Trophoblast cell (in vitro differentiated cells and primary cell): Measurements from ENCODE around the gene SP7.
A peak's percentile ranks its signal among the peaks of the same experiment; 100 is the strongest.

ENCODE experiments used
- DNase-seq, 2 donors: peaks; one replicate each; pipeline ENCODE4 v3.0.0-alpha.2; 2016
- H2AFZ ChIP-seq: 2 replicates; pipeline ENCODE4 v1.6.1; 2013; ENCODE audit warnings: low read length, moderate library complexity, mild to moderate bottlenecking; ENCODE audit not compliant: insufficient read depth, poor library complexity
- H2AK5ac ChIP-seq: 2 replicates; pipeline ENCODE4 v1.6.1; 2013; ENCODE audit warnings: mild to moderate bottlenecking, low read length
- H2BK120ac ChIP-seq: 2 replicates; pipeline ENCODE4 v1.6.1; 2013; ENCODE audit warnings: low read length, mild to moderate bottlenecking, moderate library complexity; ENCODE audit not compliant: insufficient read depth, poor library complexity
- H2BK12ac ChIP-seq: 2 replicates; pipeline ENCODE4 v1.6.1; 2013; ENCODE audit warnings: mild to moderate bottlenecking, low read length, moderate library complexity
- H2BK5ac ChIP-seq: 2 replicates; pipeline ENCODE4 v1.6.1; 2013; ENCODE audit warnings: low read length, low read depth, moderate library complexity, mild to moderate bottlenecking; ENCODE audit not compliant: poor library complexity
- H3K14ac ChIP-seq: 2 replicates; pipeline ENCODE4 v1.6.1; 2013; ENCODE audit warnings: mild to moderate bottlenecking, low read length
- H3K18ac ChIP-seq: 2 replicates; pipeline ENCODE4 v1.6.1; 2013; ENCODE audit warnings: mild to moderate bottlenecking, low read length
- H3K23ac ChIP-seq: 2 replicates; pipeline ENCODE4 v1.6.1; 2013; ENCODE audit warnings: low read length
- H3K27ac ChIP-seq: 2 replicates; pipeline ENCODE4 v1.5.1; 2013; ENCODE audit warnings: low read depth, mild to moderate bottlenecking, inconsistent platforms, low read length, moderate library complexity
- H3K27me3 ChIP-seq: 2 replicates; pipeline ENCODE4 v1.6.1; 2013; ENCODE audit warnings: inconsistent platforms, mild to moderate bottlenecking, low read length, moderate library complexity; ENCODE audit not compliant: insufficient read depth
- H3K36me3 ChIP-seq, 2 experiments: 1 replicate in 1 of 2; 2 replicates in 1 of 2; pipeline ENCODE4 v1.6.1; 2013; ENCODE audit warnings: low read length in 2 of 2, mild to moderate bottlenecking in 2 of 2, moderate library complexity in 1 of 2; ENCODE audit not compliant: insufficient read depth in 2 of 2, control insufficient read depth in 1 of 2
- H3K4ac ChIP-seq: 2 replicates; pipeline ENCODE4 v1.6.1; 2013; ENCODE audit warnings: low read depth, mild to moderate bottlenecking, low read length, moderate library complexity
- H3K4me1 ChIP-seq, 2 experiments: 1 replicate in 1 of 2; 2 replicates in 1 of 2; pipeline ENCODE4 v1.6.1; 2013; ENCODE audit warnings: low read length in 2 of 2, mild to moderate bottlenecking in 2 of 2, moderate library complexity in 1 of 2; ENCODE audit not compliant: insufficient read depth in 2 of 2, control insufficient read depth in 1 of 2
- H3K4me2 ChIP-seq: 2 replicates; pipeline ENCODE4 v1.6.1; 2013; ENCODE audit warnings: inconsistent platforms, mild to moderate bottlenecking, low read length, moderate library complexity
- H3K4me3 ChIP-seq: 2 replicates; pipeline ENCODE4 v1.5.1; 2013; ENCODE audit warnings: mild to moderate bottlenecking, low read depth, low read length, inconsistent platforms
- H3K79me1 ChIP-seq: one replicate; pipeline ENCODE4 v1.6.1; 2013; ENCODE audit warnings: low read length
- H3K79me2 ChIP-seq: 2 replicates; pipeline ENCODE4 v1.6.1; 2013; ENCODE audit warnings: low read length, mild to moderate bottlenecking; ENCODE audit not compliant: control insufficient read depth, insufficient read depth, poor library complexity
- H3K9ac ChIP-seq: 2 replicates; pipeline ENCODE4 v1.6.1; 2013; ENCODE audit warnings: mild to moderate bottlenecking, low read length
- H3K9me3 ChIP-seq: 2 replicates; pipeline ENCODE4 v1.6.1; 2013; ENCODE audit warnings: low read depth, mild to moderate bottlenecking, control low read depth, inconsistent platforms, low read length; ENCODE audit not compliant: insufficient read depth
- H4K12ac ChIP-seq: 2 replicates; pipeline ENCODE4 v1.6.1; 2013; ENCODE audit warnings: low read depth, mild to moderate bottlenecking, low read length, moderate library complexity
- H4K8ac ChIP-seq: 2 replicates; pipeline ENCODE4 v1.6.1; 2013; ENCODE audit warnings: low read depth, mild to moderate bottlenecking, low read length, moderate library complexity
- H4K91ac ChIP-seq: one replicate; pipeline ENCODE4 v1.6.1; 2013; ENCODE audit warnings: low read depth, mild to moderate bottlenecking, low read length, moderate library complexity
- WGBS: extraction: QIAGEN DNeasy Blood & Tissue Kit; methylation state at CpG from one replicate; pipeline ENCODE4 v1.1.7; 2013; ENCODE audit warnings: missing lambda C conversion rate; ENCODE audit not compliant: insufficient read length, insufficient coverage; ENCODE audit errors: extremely low coverage; 5-methylcytosine and 5-hydroxymethylcytosine counted together

SP7 gene

DNA sequence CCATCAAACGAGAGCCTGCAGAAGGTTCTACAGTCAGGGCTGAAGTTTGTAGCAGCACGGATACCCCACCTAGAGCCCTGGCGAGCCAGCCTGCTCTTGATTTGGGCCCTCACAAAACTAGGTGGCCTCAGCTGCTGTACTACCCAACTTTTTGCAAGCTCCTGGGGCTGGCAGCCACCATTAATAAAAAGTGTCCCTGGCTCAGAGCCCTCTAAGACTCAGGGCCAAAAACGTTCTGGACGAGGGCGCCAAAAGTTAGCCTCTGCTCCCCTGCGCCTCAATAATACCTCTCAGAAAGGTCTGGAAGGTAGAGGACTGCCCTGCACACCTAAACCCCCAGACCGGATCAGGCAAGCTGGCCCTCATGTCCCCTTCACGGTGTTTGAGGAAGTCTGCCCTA, 49.7 kb downstream of the SP7 start:
- Histone ChIP-seq H2BK5ac (no peak overlapping the region), H3K9me3 (no peaks in the 10 kb centered on the region), H3K4me3 (no peak overlapping the region), H3K4me2 (no peak overlapping the region), H4K91ac (no peak overlapping the region), H3K79me1 (no peaks in the 10 kb centered on the region), H3K79me2 (no peaks in the 10 kb centered on the region), H3K36me3 (peaks cover 65 to 75% of the 10 kb centered on the region in 2 experiments), H3K23ac (no peak overlapping the region), H4K8ac (no peak overlapping the region), H4K12ac (no peak overlapping the region), H2AK5ac (no peak overlapping the region), H3K27me3 (no peaks in the 10 kb centered on the region), H3K4ac (no peak overlapping the region), H3K18ac (no peak overlapping the region), H3K9ac (no peak overlapping the region), H3K27ac (no peak overlapping the region), H3K4me1 (no peaks in the 10 kb centered on the region), H2BK12ac (no peak overlapping the region), H2AFZ (no peak overlapping the region), H3K14ac (no peak overlapping the region), H2BK120ac (no peak overlapping the region)
- no peak for DNase-seq
- no CpG with 5 or more reads among the region's 9 CpGs for WGBS

DNA sequence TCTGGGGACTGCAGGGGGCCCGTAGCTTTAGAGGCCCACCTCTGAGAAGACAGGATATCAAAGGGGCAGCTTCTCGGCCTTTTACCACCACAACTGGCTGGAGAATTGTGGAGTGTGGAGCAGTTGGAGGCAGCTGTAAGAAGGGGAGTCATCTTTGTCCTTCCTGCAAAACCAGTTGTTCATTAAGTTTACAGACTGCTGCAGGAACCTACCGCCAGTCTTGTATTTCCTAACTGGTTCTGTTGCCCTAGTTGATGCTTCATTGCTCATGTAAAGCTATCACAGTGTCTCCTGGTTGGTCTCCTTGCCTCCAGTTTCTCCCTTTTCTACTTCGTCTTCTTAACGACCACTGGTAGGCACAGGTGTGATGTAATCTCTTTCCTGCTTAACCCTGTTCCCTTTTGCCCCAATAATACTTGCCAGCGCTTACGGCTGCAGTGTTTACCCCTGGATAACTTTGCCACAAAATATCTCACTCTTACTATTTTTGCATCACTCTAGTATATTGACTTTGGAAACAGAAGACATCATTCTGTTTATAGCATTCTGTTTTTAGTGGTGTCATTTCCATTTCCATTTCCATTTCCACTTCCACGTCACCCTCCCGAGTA, 56.2 kb downstream of the SP7 start:
- no peak overlapping the region for H3K18ac ChIP-seq
- no peak overlapping the region for H3K27ac ChIP-seq
- no peaks in the 10 kb centered on the region for H3K9me3 ChIP-seq
- H2BK12ac ChIP-seq = no peak overlapping the region
- H2AFZ ChIP-seq = no peak overlapping the region
- no peak overlapping the region for H2BK5ac ChIP-seq
- no peak overlapping the region for H4K8ac ChIP-seq
- H3K14ac ChIP-seq = no peak overlapping the region
- no peak overlapping the region for H3K4me2 ChIP-seq
- H3K4me1 ChIP-seq = no peaks in the 10 kb centered on the region
- H3K36me3 ChIP-seq = peaks cover 56 to 74% of the 10 kb centered on the region in 2 experiments
- H4K12ac ChIP-seq = no peak overlapping the region
- no peaks in the 10 kb centered on the region for H3K79me2 ChIP-seq
- no peak overlapping the region for H2BK120ac ChIP-seq
- no peak overlapping the region for H3K4me3 ChIP-seq
- WGBS = no CpG with 5 or more reads among the region's 9 CpGs
- no peak overlapping the region for H4K91ac ChIP-seq
- no peak overlapping the region for H2AK5ac ChIP-seq
- H3K23ac ChIP-seq = no peak overlapping the region
- H3K4ac ChIP-seq = no peak overlapping the region
- H3K27me3 ChIP-seq = no peaks in the 10 kb centered on the region
- no peak overlapping the region for H3K9ac ChIP-seq
- no peaks in the 10 kb centered on the region for H3K79me1 ChIP-seq
- DNase-seq = peak in 1 of 2 donors; percentile 20

DNA sequence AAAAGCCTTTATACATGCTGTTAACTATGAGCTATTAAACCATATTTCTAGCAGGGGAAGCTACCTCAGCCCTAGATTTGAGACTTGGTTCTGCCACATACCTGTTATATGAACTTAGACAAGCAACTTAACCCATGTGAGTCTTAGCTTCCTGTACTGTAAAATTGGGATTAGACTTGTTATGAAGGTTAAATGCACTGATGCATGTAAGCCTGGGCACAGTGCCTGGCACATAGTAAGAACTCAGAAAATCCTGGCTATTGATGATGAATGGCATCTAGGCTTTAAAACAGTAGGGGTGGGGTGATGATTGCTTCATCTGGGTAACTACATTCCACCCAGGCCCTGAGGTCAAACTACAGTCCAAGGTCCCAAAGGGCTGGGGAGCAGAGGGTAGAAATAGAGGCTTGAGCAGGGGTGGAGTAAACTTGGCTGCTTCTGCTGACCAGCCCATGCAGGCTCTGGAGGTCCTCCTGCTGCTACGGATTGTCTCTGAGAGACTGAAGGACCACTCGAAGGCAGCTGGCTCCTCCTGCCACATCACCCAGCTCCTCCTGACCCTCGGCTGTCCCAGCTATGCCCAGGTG, 56.8 kb downstream of the SP7 start:
- no peak overlapping the region for H3K9ac ChIP-seq
- no peaks in the 10 kb centered on the region for H3K79me2 ChIP-seq
- no peak overlapping the region for H4K8ac ChIP-seq
- H3K18ac ChIP-seq = no peak overlapping the region
- H4K12ac ChIP-seq = no peak overlapping the region
- no peak overlapping the region for H4K91ac ChIP-seq
- no peak overlapping the region for H3K23ac ChIP-seq
- H2AFZ ChIP-seq = no peak overlapping the region
- no peaks in the 10 kb centered on the region for H3K79me1 ChIP-seq
- H2BK120ac ChIP-seq = no peak overlapping the region
- no peak overlapping the region for H3K4me2 ChIP-seq
- H2BK5ac ChIP-seq = no peak overlapping the region
- no peak overlapping the region for H3K4ac ChIP-seq
- no peak for DNase-seq
- WGBS = no CpG with 5 or more reads among the region's 3 CpGs
- no peak overlapping the region for H2BK12ac ChIP-seq
- H2AK5ac ChIP-seq = no peak overlapping the region
- H3K14ac ChIP-seq = no peak overlapping the region
- H3K27me3 ChIP-seq = no peaks in the 10 kb centered on the region
- H3K9me3 ChIP-seq = no peaks in the 10 kb centered on the region
- no peaks in the 10 kb centered on the region for H3K4me1 ChIP-seq
- H3K4me3 ChIP-seq = no peak overlapping the region
- peaks cover 60 to 76% of the 10 kb centered on the region in 2 experiments for H3K36me3 ChIP-seq
- H3K27ac ChIP-seq = no peak overlapping the region

DNA sequence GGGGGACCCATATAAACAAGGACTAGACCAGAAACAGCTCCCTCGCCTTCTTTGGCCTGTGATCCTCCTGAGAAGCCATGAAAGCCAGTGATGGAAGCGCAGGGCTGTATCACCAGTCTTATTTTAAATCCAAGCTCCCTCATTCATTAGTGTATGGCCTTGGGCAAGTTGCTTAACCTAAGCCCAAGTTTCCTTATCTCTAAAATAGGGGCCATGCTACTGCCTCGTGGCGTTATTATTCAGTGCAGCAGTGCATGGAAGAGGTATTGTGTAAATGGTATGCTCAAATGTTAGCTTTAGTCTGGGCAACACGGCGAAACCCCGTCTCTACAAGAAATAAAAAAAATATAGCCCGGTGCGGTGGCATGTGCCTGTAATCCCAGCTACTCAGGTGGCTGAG, 58.2 kb downstream of the SP7 start:
- Histone ChIP-seq H3K4me2 (no peak overlapping the region), H2AK5ac (no peak overlapping the region), H3K36me3 (peaks cover 52 to 66% of the 10 kb centered on the region in 2 experiments), H4K12ac (no peak overlapping the region), H3K27ac (no peak overlapping the region), H4K8ac (no peak overlapping the region), H3K14ac (no peak overlapping the region), H3K79me2 (no peaks in the 10 kb centered on the region), H4K91ac (no peak overlapping the region), H3K4me3 (no peak overlapping the region), H3K9ac (no peak overlapping the region), H3K23ac (no peak overlapping the region), H2BK12ac (no peak overlapping the region), H3K18ac (no peak overlapping the region), H3K27me3 (no peaks in the 10 kb centered on the region), H3K4me1 (no peaks in the 10 kb centered on the region), H2BK5ac (no peak overlapping the region), H3K4ac (no peak overlapping the region), H2BK120ac (no peak overlapping the region), H3K79me1 (no peaks in the 10 kb centered on the region), H2AFZ (no peak overlapping the region), H3K9me3 (no peaks in the 10 kb centered on the region)
- peak; percentile 75 to 93 for DNase-seq
- WGBS = no CpG with 5 or more reads among the region's 9 CpGs
